Body of pancreas (tissue), 4 donors: ENCODE data around the gene TMEM190. TPM values are rescaled to one million over a fixed set of nuclear protein-coding genes. Genes with fewer than 3 reads are reported as not detected.
"Not testable (repeated sequence)": the region's sequence is repeated elsewhere in the genome, so short reads cannot be mapped to it uniquely, and the experiment has no call there.

Experiments
- ATAC-seq: fragments of 150-250 bp; one replicate; pipeline ENCODE4 v1.9.1; 2016
- DNase-seq, 4 donors: peaks; one replicate each; pipeline ENCODE4 v3.0.0-alpha.2; 2019
- H3K27ac ChIP-seq, 4 donors: fragments of 200-600 bp; sonication (generic); 1 replicate in 3 of 4; 2 replicates in 1 of 4; pipeline versions ENCODE4 v1.5.1 to v1.6.1; 2016 to 2019; ENCODE audit warnings: mild to moderate bottlenecking in 1 of 4, mixed read lengths in 1 of 4, moderate library complexity in 1 of 4
- H3K27me3 ChIP-seq, 2 donors: fragments of 200-600 bp; sonication (generic); one replicate each; pipeline ENCODE4 v1.6.0; 2016; ENCODE audit warnings: mild to moderate bottlenecking in 1 of 2
- H3K36me3 ChIP-seq, 2 donors: fragments of 200-600 bp; sonication (generic); replicated peaks in 1 of 2; 2 replicates each; pipeline ENCODE4 v1.5.1; 2016; ENCODE audit warnings: low read depth in 2 of 2; ENCODE audit not compliant: insufficient read depth in 1 of 2
- H3K4me1 ChIP-seq: fragments of 200-600 bp; sonication (generic); one replicate; pipeline ENCODE4 v1.6.0; 2016
- H3K4me3 ChIP-seq, 2 donors: fragments of 200-600 bp; sonication (generic); 1 replicate in 1 of 2; 2 replicates in 1 of 2; pipeline ENCODE4 v1.5.1; 2016 to 2019
- H3K9me3 ChIP-seq, 3 donors: fragments of 200-600 bp; sonication (generic); 1 replicate in 2 of 3; 2 replicates in 1 of 3; pipeline ENCODE4 v1.5.1; 2016
- CTCF ChIP-seq, 7 experiments: fragments of 450-650 bp in 4 of 7; fragments of 200-600 bp in 3 of 7; sonication (generic) in 3 of 7; IDR thresholded peaks; one replicate each; pipeline ENCODE4 v1.5.1; 2016 to 2019; ENCODE audit warnings: antibody characterized with exemption in 7 of 7
- POLR2A ChIP-seq, 3 donors: fragments of 450-650 bp; IDR thresholded peaks; one replicate each; pipeline ENCODE4 v1.6.1; 2016; ENCODE audit warnings: antibody characterized with exemption in 3 of 3, mild to moderate bottlenecking in 2 of 3
- WGBS, 2 donors: methylation state at CpG; one replicate each; pipeline ENCODE4 v1.1.5; 2017; 5-methylcytosine and 5-hydroxymethylcytosine counted together
- intact Hi-C: fragments of 100-400 bp; cut with DNase I; formaldehyde crosslinking; loops from one replicate; pipeline ENCODE4 v1.15.1; 2023
- total RNA-seq, 2 donors: library from RNA; depleted of rRNA; stranded (reverse); fragments of >200 nt; gene quantifications; one replicate each; pipeline ENCODE4 v1.1.0, GENCODE V29; 2016

TMEM190 gene
- total RNA-seq, 2 donors from 2014 or later = not detected

GRCh38 chr19:55410168-55410567 lies 33.5 kb downstream of the TMEM190 start:
- no peak for DNase-seq
- Histone ChIP-seq H3K27ac (no peak overlapping the region), H3K9me3 (no peaks in the 10 kb centered on the region), H3K4me3 (no peak overlapping the region), H3K36me3 (no peaks in the 10 kb centered on the region), H3K27me3 (no peaks in the 10 kb centered on the region), H3K4me1 (peaks cover 13% of the 10 kb centered on the region)
- ATAC-seq = no peak
- 93 to 95% methylated on average over 2 of the region's 2 CpGs for WGBS, 2 donors
- no peak for TF ChIP-seq CTCF (IDR thresholded peaks at IDR 0.05)
- no peak for TF ChIP-seq POLR2A (IDR thresholded peaks at IDR 0.05)
- intact Hi-C loops = no loop called here

- TF ChIP-seq CTCF (IDR thresholded peaks at IDR 0.05) (peak; percentile 42 to 82 (median 76)), POLR2A (IDR thresholded peaks at IDR 0.05) (no peak)
- H3K27ac ChIP-seq = no peak overlapping the region
- no peaks in the 10 kb centered on the region for H3K27me3 ChIP-seq
- peak; percentile 59 to 75 (median 67) for DNase-seq
- ATAC-seq = peak; percentile 82
- no peaks in the 10 kb centered on the region for H3K36me3 ChIP-seq
- no peak overlapping the region for H3K4me3 ChIP-seq
- intact Hi-C loops = loop anchor here (5.0 kb wide), 1 partner anchor 281 kb away; no protein-coding TSS in a partner anchor
- no peaks in the 10 kb centered on the region for H3K4me1 ChIP-seq
- no peaks in the 10 kb centered on the region for H3K9me3 ChIP-seq
- 0 to 22% methylated on average over 2 to 7 of the region's 7 CpGs for WGBS, 2 donors
These were observed 41.6 kb downstream of the TMEM190 start for GRCh38 chr19:55418185-55418584.

- H3K27me3 ChIP-seq = no peaks in the 10 kb centered on the region
- H3K36me3 ChIP-seq = no peaks in the 10 kb centered on the region
- intact Hi-C loops = loop anchor here (5.0 kb wide), 1 partner anchor 282 kb away; no protein-coding TSS in a partner anchor
- 37 to 51% methylated on average over 3 to 5 of the region's 5 CpGs for WGBS, 2 donors
- TF ChIP-seq POLR2A (IDR thresholded peaks at IDR 0.05) (no peak), CTCF (IDR thresholded peaks at IDR 0.05) (no peak)
- no peak overlapping the region for H3K4me3 ChIP-seq
- DNase-seq (no peak), ATAC-seq (no peak)
- no peaks in the 10 kb centered on the region for H3K9me3 ChIP-seq
- no peak overlapping the region for H3K27ac ChIP-seq
- H3K4me1 ChIP-seq = no peaks in the 10 kb centered on the region
These were observed 42.5 kb downstream of the TMEM190 start for GRCh38 chr19:55419103-55419502.

- H3K27me3 ChIP-seq = no peaks in the 10 kb centered on the region
- TF ChIP-seq CTCF (IDR thresholded peaks at IDR 0.05) (no peak), POLR2A (IDR thresholded peaks at IDR 0.05) (no peak)
- H3K4me3 ChIP-seq = no peak overlapping the region
- no peaks in the 10 kb centered on the region for H3K4me1 ChIP-seq
- WGBS, 2 donors = 58% methylated on average over 4 to 5 of the region's 5 CpGs
- H3K9me3 ChIP-seq = no peaks in the 10 kb centered on the region
- intact Hi-C loops = loop anchor here (5.0 kb wide), 1 partner anchor 282 kb away; no protein-coding TSS in a partner anchor
- no peak overlapping the region for H3K27ac ChIP-seq
- ATAC-seq (no peak), DNase-seq (no peak)
- no peaks in the 10 kb centered on the region for H3K36me3 ChIP-seq
These were observed 43.1 kb downstream of the TMEM190 start for GRCh38 chr19:55419624-55420236.

- H3K4me1 ChIP-seq, H3K9me3 ChIP-seq, H3K27ac ChIP-seq, H3K4me3 ChIP-seq, DNase-seq, intact Hi-C loops, H3K36me3 ChIP-seq, ATAC-seq, H3K27me3 ChIP-seq: not testable (repeated sequence)
- 54 to 75% methylated on average over 4 of the region's 4 CpGs for WGBS, 2 donors
These were observed 44.7 kb downstream of the TMEM190 start for GRCh38 chr19:55421281-55421680.
